AG10803 (cell line): Measurements from ENCODE around the gene HNRNPK.
"Not testable (repeated sequence)": the region's sequence is repeated elsewhere in the genome, so short reads cannot be mapped to it uniquely, and the experiment has no call there.

Experiments
- DNase-seq: peaks from one replicate; pipeline ENCODE4 v3.0.0; 2010; ENCODE audit warnings: low read depth
- H3K4me3 ChIP-seq: 2 replicates; pipeline ENCODE4 v1.5.1; 2011; ENCODE audit warnings: mild to moderate bottlenecking, low read length, control low read depth
- CTCF ChIP-seq: conservative IDR thresholded peaks from 2 replicates; pipeline ENCODE4 v1.5.1; 2011; ENCODE audit warnings: mild to moderate bottlenecking, low read length, control low read depth, inconsistent platforms

The HNRNPK gene

GRCh38 chr9:83956436-83957247, 23.4 kb downstream of the HNRNPK start:
- no peak for TF ChIP-seq CTCF
- peak; percentile 65 for DNase-seq
- H3K4me3 ChIP-seq = peak overlapping the region; percentile 75

GRCh38 chr9:83956086-83956435, 24.0 kb downstream of the HNRNPK start:
- H3K4me3 ChIP-seq = peak overlapping the region; percentile 75
- no peak for DNase-seq
- TF ChIP-seq CTCF = no peak

- not testable (repeated sequence) for DNase-seq, H3K4me3 ChIP-seq
Observed at GRCh38 chr9:83948096-83948495, 31.9 kb downstream of the HNRNPK start.

GRCh38 chr9:83940590-83941303, 39.3 kb downstream of the HNRNPK start:
- no peak overlapping the region for H3K4me3 ChIP-seq

GRCh38 chr9:83937861-83938455, 42.1 kb downstream of the HNRNPK start:
- peak; percentile 64 for DNase-seq
- H3K4me3 ChIP-seq = no peak overlapping the region
- TF ChIP-seq CTCF = peak; percentile 70

More at GRCh38 chr9:83940590-83941303, 39.3 kb downstream of the HNRNPK start:
- no peak for TF ChIP-seq CTCF
- DNase-seq = no peak

- peak; percentile 30 for DNase-seq
- no peak for TF ChIP-seq CTCF
- no peak overlapping the region for H3K4me3 ChIP-seq
Observed at GRCh38 chr9:83936523-83936922, 43.5 kb downstream of the HNRNPK start.

GRCh38 chr9:83935276-83935935, 44.6 kb downstream of the HNRNPK start:
- no peak overlapping the region for H3K4me3 ChIP-seq
- DNase-seq = peak; percentile 80
- no peak for TF ChIP-seq CTCF
